Measurements from ENCODE around the gene RYR1. TPM values are rescaled to one million over a fixed set of nuclear protein-coding genes. Genes with fewer than 3 reads are reported as not detected.

Gene RYR1
- total and polyA plus RNA-seq, 2 of the 13 experiments (the other 11 are each of a cell fraction or from before 2014, with no cell fraction given), result 0.03 TPM; not detected in 1

GRCh38 chr19:38402967-38403674 lies 30.4 kb upstream of the RYR1 start, which contains the start of gene FAM98C (continued):
- no peak for TF ChIP-seq REST (IDR thresholded peaks at IDR 0.05; ENCODE audit: borderline replicate concordance in 1 of 2, low read depth in 1 of 2, low read length in 2 of 2)
- 0 out of 2 replicates have a peak, but pooled peaks have one; percentile 61 for TF ChIP-seq ZNF839 (CRISPR knock-in tag; IDR thresholded peaks at IDR 0.05; ENCODE audit: borderline replicate concordance)
- TF ChIP-seq ZNF205 (CRISPR knock-in tag; IDR thresholded peaks at IDR 0.05), result peak; percentile 61; the same call in 1 of the 2 replicates
- peak; percentile 28 for TF ChIP-seq ASH2L (IDR thresholded peaks at IDR 0.05; ENCODE audit: insufficient read length, low read depth, low read length)
- TF ChIP-seq, protein P1, sequence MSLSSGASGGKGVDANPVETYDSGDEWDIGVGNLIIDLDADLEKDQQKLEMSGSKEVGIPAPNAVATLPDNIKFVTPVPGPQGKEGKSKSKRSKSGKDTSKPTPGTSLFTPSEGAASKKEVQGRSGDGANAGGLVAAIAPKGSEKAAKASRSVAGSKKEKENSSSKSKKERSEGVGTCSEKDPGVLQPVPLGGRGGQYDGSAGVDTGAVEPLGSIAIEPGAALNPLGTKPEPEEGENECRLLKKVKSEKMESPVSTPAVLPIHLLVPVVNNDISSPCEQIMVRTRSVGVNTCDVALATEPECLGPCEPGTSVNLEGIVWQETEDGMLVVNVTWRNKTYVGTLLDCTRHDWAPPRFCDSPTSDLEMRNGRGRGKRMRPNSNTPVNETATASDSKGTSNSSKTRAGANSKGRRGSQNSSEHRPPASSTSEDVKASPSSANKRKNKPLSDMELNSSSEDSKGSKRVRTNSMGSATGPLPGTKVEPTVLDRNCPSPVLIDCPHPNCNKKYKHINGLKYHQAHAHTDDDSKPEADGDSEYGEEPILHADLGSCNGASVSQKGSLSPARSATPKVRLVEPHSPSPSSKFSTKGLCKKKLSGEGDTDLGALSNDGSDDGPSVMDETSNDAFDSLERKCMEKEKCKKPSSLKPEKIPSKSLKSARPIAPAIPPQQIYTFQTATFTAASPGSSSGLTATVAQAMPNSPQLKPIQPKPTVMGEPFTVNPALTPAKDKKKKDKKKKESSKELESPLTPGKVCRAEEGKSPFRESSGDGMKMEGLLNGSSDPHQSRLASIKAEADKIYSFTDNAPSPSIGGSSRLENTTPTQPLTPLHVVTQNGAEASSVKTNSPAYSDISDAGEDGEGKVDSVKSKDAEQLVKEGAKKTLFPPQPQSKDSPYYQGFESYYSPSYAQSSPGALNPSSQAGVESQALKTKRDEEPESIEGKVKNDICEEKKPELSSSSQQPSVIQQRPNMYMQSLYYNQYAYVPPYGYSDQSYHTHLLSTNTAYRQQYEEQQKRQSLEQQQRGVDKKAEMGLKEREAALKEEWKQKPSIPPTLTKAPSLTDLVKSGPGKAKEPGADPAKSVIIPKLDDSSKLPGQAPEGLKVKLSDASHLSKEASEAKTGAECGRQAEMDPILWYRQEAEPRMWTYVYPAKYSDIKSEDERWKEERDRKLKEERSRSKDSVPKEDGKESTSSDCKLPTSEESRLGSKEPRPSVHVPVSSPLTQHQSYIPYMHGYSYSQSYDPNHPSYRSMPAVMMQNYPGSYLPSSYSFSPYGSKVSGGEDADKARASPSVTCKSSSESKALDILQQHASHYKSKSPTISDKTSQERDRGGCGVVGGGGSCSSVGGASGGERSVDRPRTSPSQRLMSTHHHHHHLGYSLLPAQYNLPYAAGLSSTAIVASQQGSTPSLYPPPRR (CRISPR knock-in tag; IDR thresholded peaks at IDR 0.05; ENCODE audit: borderline replicate concordance), result no peak
- TF ChIP-seq GLI4 (CRISPR knock-in tag; IDR thresholded peaks at IDR 0.05; ENCODE audit: borderline replicate concordance), result no peak; the same call in 1 of the 2 replicates
- 0 out of 2 replicates have a peak, but pooled peaks have one; percentile 77 for TF ChIP-seq CAMTA2 (CRISPR knock-in tag; IDR thresholded peaks at IDR 0.05; ENCODE audit: borderline replicate concordance)
- TF ChIP-seq WIZ (CRISPR knock-in tag; IDR thresholded peaks at IDR 0.05), result no peak
- TF ChIP-seq ZNF34 (CRISPR knock-in tag; IDR thresholded peaks at IDR 0.05; ENCODE audit: borderline replicate concordance), result 0 out of 2 replicates have a peak, but pooled peaks have one; percentile 50
- no peak for TF ChIP-seq ZKSCAN5 (CRISPR knock-in tag; IDR thresholded peaks at IDR 0.05)
- peak; percentile 92 for TF ChIP-seq ATF7-NPFF (CRISPR knock-in tag; IDR thresholded peaks at IDR 0.05; ENCODE audit: low read depth)
- TF ChIP-seq ZNF720 (CRISPR knock-in tag; IDR thresholded peaks at IDR 0.05), result 0 out of 2 replicates have a peak, but pooled peaks have one; percentile 41
- TF ChIP-seq ESRRA (CRISPR knock-in tag; IDR thresholded peaks at IDR 0.05; ENCODE audit: low read depth), result peak; percentile 53; the same call in 1 of the 2 replicates
- peak; percentile 83 for TF ChIP-seq ZNF18 (CRISPR knock-in tag; IDR thresholded peaks at IDR 0.05; ENCODE audit: insufficient replicate concordance)
- no peak for TF ChIP-seq KLF15 (CRISPR knock-in tag; IDR thresholded peaks at IDR 0.05; ENCODE audit: borderline replicate concordance)
- TF ChIP-seq KAT8 (CRISPR knock-in tag; IDR thresholded peaks at IDR 0.05), result peak; percentile 79
- TF ChIP-seq HCFC1 (IDR thresholded peaks at IDR 0.05; ENCODE audit: low read depth, low read length), result no peak
- TF ChIP-seq ZNF296 (CRISPR knock-in tag; conservative IDR thresholded peaks at IDR 0.05), result peak; percentile 63; the same call in 1 of the 2 replicates
